Measurements from ENCODE around the gene TCEA2. TPM values are rescaled to one million over a fixed set of nuclear protein-coding genes. Genes with fewer than 3 reads are reported as not detected.
A peak's percentile ranks its signal among the peaks of the same experiment; 100 is the strongest.

Gene TCEA2
- total RNA-seq, 2 experiments from 2014 or later = 36.4 to 71.2 TPM

GRCh38 chr20:64080813-64081623 is 18.0 kb downstream of the TCEA2 start:
- DNase-seq (ENCODE audit: low spot score) = no peak
- Histone ChIP-seq H3K36me3 (ENCODE audit: insufficient read depth, low read length) (peaks cover 7% of the 10 kb centered on the region; the same call in 1 of the 2 replicates), H4K20me1 (ENCODE audit: insufficient read depth, low read length) (no peaks in the 10 kb centered on the region), H3K4me2 (ENCODE audit: low read length) (peak overlapping the region; percentile 87), H3K9me3 (ENCODE audit: low read length) (no peaks in the 10 kb centered on the region), H3K27ac (ENCODE audit: low read depth, low read length, poor library complexity, severe bottlenecking) (no peak overlapping the region), H3K9me2 (ENCODE audit: insufficient read depth, low read length) (no peaks in the 10 kb centered on the region), H3K4me3 (ENCODE audit: low read depth, low read length, poor library complexity, severe bottlenecking) (peak overlapping the region; percentile 76), H3K4me1 (ENCODE audit: insufficient read depth, low read length, poor library complexity, severe bottlenecking) (peaks cover 44% of the 10 kb centered on the region), H2AFZ (ENCODE audit: low read length) (no peak overlapping the region), H3K79me2 (ENCODE audit: insufficient read depth, low read depth, low read length) (peaks cover 13% of the 10 kb centered on the region; the same call in 1 of the 2 replicates)
- no peak for TF ChIP-seq CTCF (conservative IDR thresholded peaks at IDR 0.05; ENCODE audit: low read length)
- TF ChIP-seq EZH2phosphoT487 (IDR thresholded peaks at IDR 0.05; ENCODE audit: borderline replicate concordance, low read depth, low read length) = no peak
- intact Hi-C loops (cut with micrococcal nuclease; ENCODE audit: unreplicated experiment) = no loop called here
- ChIA-PET CTCF (ENCODE audit: unreplicated experiment) (interaction anchor here (0.5 to 0.6 kb wide), 2 partner anchors 39 to 1474 kb away, joined by 4 read pairs; no protein-coding TSS in a partner anchor), POLR2A (no interaction called here)
- BruUV-seq (replicated peaks) = no TSS peak

GRCh38 chr20:64081624-64081964 is 18.6 kb downstream of the TCEA2 start:
- TF ChIP-seq CTCF (conservative IDR thresholded peaks at IDR 0.05; ENCODE audit: low read length) (no peak), EZH2phosphoT487 (IDR thresholded peaks at IDR 0.05; ENCODE audit: borderline replicate concordance, low read depth, low read length) (no peak)
- Histone ChIP-seq H3K36me3 (ENCODE audit: insufficient read depth, low read length) (peaks cover under 1% of the 10 kb centered on the region; the same call in 1 of the 2 replicates), H3K9me3 (ENCODE audit: low read length) (no peaks in the 10 kb centered on the region), H4K20me1 (ENCODE audit: insufficient read depth, low read length) (no peaks in the 10 kb centered on the region), H3K4me1 (ENCODE audit: insufficient read depth, low read length, poor library complexity, severe bottlenecking) (peaks cover 38% of the 10 kb centered on the region), H3K79me2 (ENCODE audit: insufficient read depth, low read depth, low read length) (peaks cover 12% of the 10 kb centered on the region; the same call in 1 of the 2 replicates), H3K4me2 (ENCODE audit: low read length) (no peak overlapping the region), H2AFZ (ENCODE audit: low read length) (no peak overlapping the region), H3K27ac (ENCODE audit: low read depth, low read length, poor library complexity, severe bottlenecking) (no peak overlapping the region), H3K4me3 (ENCODE audit: low read depth, low read length, poor library complexity, severe bottlenecking) (no peak overlapping the region), H3K9me2 (ENCODE audit: insufficient read depth, low read length) (no peaks in the 10 kb centered on the region)
- no peak for DNase-seq (ENCODE audit: low spot score)
- intact Hi-C loops (cut with micrococcal nuclease; ENCODE audit: unreplicated experiment) = no loop called here
- POLR2A ChIA-PET = no interaction called here
- no TSS peak for BruUV-seq (replicated peaks)
- CTCF ChIA-PET (ENCODE audit: unreplicated experiment) = interaction anchor here (0.5 kb wide), 1 partner anchor 39 kb away, joined by 4 read pairs; no protein-coding TSS in a partner anchor

- Histone ChIP-seq H4K20me1 (ENCODE audit: insufficient read depth, low read length) (no peaks in the 10 kb centered on the region), H3K36me3 (ENCODE audit: insufficient read depth, low read length) (no peaks in the 10 kb centered on the region), H2AFZ (ENCODE audit: low read length) (no peak overlapping the region), H3K79me2 (ENCODE audit: insufficient read depth, low read depth, low read length) (peaks cover 7% of the 10 kb centered on the region; the same call in 1 of the 2 replicates), H3K4me3 (ENCODE audit: low read depth, low read length, poor library complexity, severe bottlenecking) (no peak overlapping the region), H3K9me3 (ENCODE audit: low read length) (no peaks in the 10 kb centered on the region), H3K9me2 (ENCODE audit: insufficient read depth, low read length) (no peaks in the 10 kb centered on the region), H3K27ac (ENCODE audit: low read depth, low read length, poor library complexity, severe bottlenecking) (no peak overlapping the region), H3K4me2 (ENCODE audit: low read length) (no peak overlapping the region), H3K4me1 (ENCODE audit: insufficient read depth, low read length, poor library complexity, severe bottlenecking) (peaks cover 32% of the 10 kb centered on the region)
- intact Hi-C loops (cut with micrococcal nuclease; ENCODE audit: unreplicated experiment) = no loop called here
- TF ChIP-seq CTCF (conservative IDR thresholded peaks at IDR 0.05; ENCODE audit: low read length) (peak; percentile 45; the same call in 1 of the 2 replicates), EZH2phosphoT487 (IDR thresholded peaks at IDR 0.05; ENCODE audit: borderline replicate concordance, low read depth, low read length) (no peak)
- ChIA-PET POLR2A (no interaction called here), CTCF (ENCODE audit: unreplicated experiment) (no interaction called here)
- no peak for DNase-seq (ENCODE audit: low spot score)
- no TSS peak for BruUV-seq (replicated peaks)
Measured at GRCh38 chr20:64082126-64082731, 19.2 kb downstream of the TCEA2 start.
